Thyroid gland (tissue), 4 donors: ENCODE data around the gene CMTM8.

ENCODE experiments used
- CTCF ChIP-seq, 6 experiments: fragments of 200-600 bp in 3 of 6; fragments of 450-650 bp in 3 of 6; sonication (generic) in 3 of 6; IDR thresholded peaks; one replicate each; pipeline ENCODE4 v1.5.1; 2016 to 2019; ENCODE audit warnings: antibody characterized with exemption in 6 of 6, mild to moderate bottlenecking in 2 of 6, inconsistent platforms in 1 of 6, moderate library complexity in 1 of 6
- POLR2A ChIP-seq, 2 donors: fragments of 450-650 bp; IDR thresholded peaks; one replicate each; pipeline ENCODE4 v1.6.1; 2017; ENCODE audit warnings: antibody characterized with exemption in 2 of 2, mild to moderate bottlenecking in 2 of 2, moderate library complexity in 1 of 2

DNA sequence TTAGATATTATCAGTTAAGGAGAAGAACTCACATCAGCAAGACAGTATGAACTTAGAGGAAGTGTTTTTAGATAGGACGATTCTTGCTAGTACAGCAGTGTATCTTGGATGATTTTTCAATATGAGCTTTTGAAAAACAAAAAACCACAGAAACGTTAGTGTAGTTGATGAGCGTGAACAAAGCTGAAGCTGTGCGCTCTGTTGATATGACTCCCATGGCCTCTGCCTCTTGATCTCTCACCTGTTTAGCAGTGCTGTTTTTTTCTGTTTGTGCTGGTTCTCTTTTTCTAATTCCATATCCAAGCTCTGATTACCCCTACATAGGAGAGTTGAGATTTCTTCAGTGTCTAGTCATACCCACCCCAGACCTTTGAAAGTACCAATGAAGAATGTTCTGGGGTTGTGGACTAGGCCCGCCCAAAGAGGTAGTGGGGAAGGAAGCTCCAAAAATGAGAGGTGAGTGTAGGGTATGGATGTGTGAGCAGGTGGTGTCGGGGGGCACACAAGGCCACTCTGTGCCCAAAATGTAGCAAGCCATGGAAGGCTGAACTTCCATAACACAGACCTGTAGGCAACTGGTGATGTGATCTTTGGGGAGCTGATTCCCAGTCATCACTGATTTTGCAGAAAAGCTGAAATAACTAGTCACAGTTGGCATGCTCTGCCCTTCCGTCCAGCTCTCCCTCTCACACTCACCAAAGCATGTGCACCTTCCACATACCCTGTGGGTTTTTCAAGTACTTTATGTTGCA lies 133.2 kb downstream of the CMTM8 start:
- no peak for TF ChIP-seq CTCF (IDR thresholded peaks at IDR 0.05)
- no peak for TF ChIP-seq POLR2A (IDR thresholded peaks at IDR 0.05)
